Stimulated activated naive CD4-positive, alpha-beta T cell treated with Interleukin-2 at 50 U/mL for 16 hours (primary cell): ENCODE measurements around the gene CD74.
"Not testable (repeated sequence)": the region's sequence is repeated elsewhere in the genome, so short reads cannot be mapped to it uniquely, and the experiment has no call there.

ENCODE experiments used
- DNase-seq: peaks from one replicate; lab custom pipeline; 2025; lab: John Stamatoyannopoulos, UW

Gene CD74

DNA sequence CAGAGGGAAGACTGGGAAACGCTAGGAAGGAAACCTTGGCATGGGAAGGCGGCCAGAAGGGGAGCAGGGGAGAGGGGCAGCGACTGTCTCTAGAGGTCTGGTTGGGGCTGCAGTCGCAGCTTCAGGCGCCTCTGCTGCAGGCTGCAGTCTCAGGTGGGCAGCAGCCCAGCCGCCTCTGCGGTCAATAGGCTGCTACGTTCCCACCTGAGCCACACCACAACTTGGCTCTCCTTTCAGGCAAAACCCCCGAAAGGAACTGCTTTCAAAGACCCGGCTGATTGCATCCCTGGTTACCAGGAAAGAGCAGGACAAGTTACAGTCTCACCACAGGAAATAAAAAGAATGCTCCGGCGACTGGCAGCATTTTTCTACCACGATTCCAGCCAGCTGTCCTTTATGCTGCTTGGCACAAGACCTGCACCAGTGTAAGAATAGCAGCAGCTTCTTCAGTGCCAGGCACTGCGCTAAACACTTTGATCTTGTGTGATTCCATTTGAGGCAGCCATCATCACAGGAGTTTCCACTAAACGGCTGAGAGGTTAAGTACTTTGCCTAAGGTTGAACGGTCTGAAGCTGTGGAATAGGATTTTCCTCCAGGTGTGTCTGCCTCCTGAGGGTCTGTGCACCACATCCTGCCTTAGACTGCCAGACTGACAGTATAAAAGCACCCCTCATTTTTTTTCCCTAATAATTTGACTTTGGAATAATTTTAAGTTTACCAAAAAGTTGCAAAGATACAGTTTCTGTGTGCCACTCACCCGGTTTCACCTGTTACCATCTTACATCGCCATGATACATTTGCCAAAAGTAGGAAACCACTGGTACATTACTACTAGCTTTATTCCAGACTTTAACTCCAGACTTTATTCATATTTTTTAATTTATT lies 29.3 kb upstream of the CD74 start:
- DNase-seq, result no peak

- no peak for DNase-seq
Measured at GRCh38 chr5:150440948-150441812, 28.5 kb upstream of the CD74 start.

- no peak for DNase-seq
Measured at GRCh38 chr5:150438873-150439546, 26.3 kb upstream of the CD74 start.

DNA sequence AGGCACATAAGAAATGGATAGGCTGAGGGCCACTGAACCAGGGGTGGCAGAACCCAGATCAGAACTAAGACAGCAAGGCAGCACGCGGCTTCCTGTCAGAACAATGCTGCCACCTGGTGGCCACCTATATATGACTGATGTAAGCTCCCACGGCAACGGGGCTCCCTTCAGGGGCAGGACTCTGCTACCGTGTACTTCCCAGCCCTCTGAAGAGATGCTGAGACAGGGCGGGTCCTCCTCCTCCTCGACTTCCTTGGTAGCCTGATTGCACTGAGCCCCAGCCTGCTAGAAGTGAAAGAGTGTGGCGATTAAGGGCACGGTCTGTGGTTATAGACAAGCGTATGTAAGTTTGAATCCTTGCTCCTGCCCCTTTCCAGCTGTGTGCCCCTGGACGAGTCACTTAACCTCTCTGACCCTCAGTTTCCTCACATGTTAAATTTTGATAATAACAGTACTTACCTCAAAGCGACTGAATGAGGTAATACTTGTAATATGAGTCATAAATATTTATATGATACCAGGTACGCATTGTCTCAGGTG lies 23.5 kb upstream of the CD74 start:
- DNase-seq, result peak; percentile 85

GRCh38 chr5:150434464-150434863 lies 21.8 kb upstream of the CD74 start:
- no peak for DNase-seq

DNA sequence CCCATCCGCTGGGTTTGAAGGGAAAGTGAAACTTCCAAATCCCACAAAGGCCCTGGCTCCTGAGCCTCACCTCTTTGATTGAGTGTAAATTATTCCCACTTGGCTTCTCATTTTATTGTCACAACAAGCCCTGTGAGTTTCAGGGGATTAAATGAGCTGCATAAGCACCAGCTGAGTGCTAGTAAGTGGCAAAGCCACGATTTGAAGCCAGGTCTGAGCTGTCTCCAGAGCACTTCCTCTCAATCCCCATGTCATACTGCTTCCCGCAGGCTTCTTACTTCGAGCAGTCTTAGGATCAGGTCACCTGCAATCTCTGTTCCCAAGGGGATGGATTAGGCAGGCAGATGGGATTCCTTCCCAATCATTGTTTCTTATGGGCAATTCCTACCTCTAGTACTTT lies 18.9 kb upstream of the CD74 start:
- no peak for DNase-seq

GRCh38 chr5:150431048-150431447 lies 18.3 kb upstream of the CD74 start:
- no peak for DNase-seq

GRCh38 chr5:150429410-150429873 lies 16.7 kb upstream of the CD74 start:
- no peak for DNase-seq

- DNase-seq, result no peak
Measured at GRCh38 chr5:150428978-150429377, 16.3 kb upstream of the CD74 start.

- no peak for DNase-seq
Measured at GRCh38 chr5:150428106-150428876, 15.6 kb upstream of the CD74 start.

DNA sequence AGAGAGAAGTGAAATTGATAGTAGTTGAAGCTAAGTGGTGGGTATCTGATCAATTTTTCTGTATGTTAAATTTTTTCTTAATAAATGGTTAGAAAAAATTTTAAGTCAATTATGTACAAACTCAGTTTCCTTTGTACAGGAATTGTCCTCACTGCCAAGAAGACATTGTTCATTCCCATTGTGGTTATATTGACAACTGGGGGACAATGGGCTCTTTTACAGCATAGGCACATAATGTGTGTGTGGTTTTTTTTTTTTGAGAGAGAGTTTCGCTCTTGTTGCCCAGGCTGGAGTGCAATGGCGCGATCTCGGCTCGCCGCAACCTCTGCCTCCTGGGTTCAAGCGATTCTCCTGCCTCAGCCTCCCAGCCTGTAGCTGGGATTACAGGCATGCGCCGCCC lies 13.5 kb upstream of the CD74 start:
- DNase-seq, result not testable (repeated sequence)

GRCh38 chr5:150422758-150423157 lies 10.0 kb upstream of the CD74 start:
- no peak for DNase-seq

- DNase-seq, result no peak
Measured at GRCh38 chr5:150422075-150422474, 9.4 kb upstream of the CD74 start.

DNA sequence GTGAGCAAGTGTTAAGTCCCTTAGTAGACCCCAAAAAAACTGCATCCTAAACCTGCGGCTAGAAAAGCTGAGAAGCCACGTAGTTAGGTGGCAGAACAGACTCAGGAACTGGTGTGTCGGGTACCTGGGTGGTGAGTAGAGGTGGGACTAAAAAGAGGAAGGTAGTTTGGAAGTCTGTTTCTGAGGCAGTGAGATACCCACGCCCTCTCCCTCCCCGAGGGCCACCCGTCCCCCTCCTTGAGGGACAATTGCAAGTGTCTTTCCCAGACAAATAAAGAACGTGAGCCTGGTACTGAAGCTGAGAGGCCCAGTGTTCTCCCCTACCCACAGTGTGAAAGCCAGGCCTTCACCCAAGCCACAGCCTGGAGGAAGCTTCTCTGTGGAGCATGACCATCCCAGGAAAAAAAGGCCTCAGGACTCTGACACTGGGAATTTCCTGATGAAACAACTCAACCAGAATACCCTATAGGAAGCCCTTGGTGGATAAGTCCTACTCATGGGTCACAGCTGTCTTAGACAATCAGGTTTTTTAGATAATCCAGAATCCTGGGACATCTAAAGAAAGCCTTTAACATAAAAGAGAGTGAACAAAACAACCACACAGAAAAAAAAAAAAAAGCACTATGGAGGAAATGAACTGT lies 7.0 kb upstream of the CD74 start:
- no peak for DNase-seq

- not testable (repeated sequence) for DNase-seq
Measured at GRCh38 chr5:150413902-150414790, 1.4 kb upstream of the CD74 start.

- no peak for DNase-seq
Measured at GRCh38 chr5:150413176-150413901, 629 bp upstream of the CD74 start.

- DNase-seq, result peak; percentile 57
Measured at GRCh38 chr5:150411245-150411979, 1.3 kb downstream of the CD74 start.

DNA sequence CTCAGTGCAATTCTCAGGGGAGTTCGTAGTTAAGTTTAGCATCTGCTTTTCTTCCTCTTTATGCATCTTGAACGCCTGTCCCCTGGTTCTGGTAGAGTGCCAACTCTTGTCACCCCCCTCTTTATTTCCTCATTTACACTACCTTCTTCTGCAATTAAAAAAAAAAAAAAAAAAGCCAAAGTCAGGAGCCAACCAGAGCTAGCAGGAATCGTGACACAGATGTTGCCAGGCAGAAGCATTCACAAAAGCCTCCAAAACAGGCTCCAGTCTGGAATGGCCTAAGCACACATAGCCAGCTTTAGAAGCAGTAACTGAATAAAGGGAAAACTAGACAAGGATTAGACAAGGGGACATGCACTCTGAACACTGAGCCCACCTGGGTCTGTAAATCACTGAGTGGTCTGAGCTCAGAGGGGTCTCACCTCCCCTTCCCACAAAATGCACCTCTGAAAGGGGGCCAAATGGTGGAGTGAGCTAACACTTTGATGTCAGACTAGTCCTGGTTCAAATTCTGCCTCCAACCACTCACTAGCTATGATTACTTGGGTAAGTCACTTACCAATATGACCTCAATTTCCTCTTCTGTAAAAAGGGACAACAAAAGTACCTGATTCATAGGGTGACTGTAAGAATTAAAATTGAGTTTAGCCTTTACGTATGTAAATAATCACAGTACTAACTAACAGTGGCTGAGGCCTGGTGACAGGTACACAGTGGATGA lies 2.0 kb downstream of the CD74 start:
- peak; percentile 15 for DNase-seq
